DMS79 treated with DMSO at 0.1 percent for 48 hours (cell line): Measurements from ENCODE around the gene C20orf144.
A peak's percentile ranks its signal among the peaks of the same experiment; 100 is the strongest.

ENCODE experiments used
- DNase-seq: peaks from one replicate; lab custom pipeline; 2025; lab: John Stamatoyannopoulos, UW

C20orf144 gene

GRCh38 chr20:33677991-33678702, 16.0 kb downstream of the C20orf144 start:
- no peak for DNase-seq

GRCh38 chr20:33679758-33680485, 17.8 kb downstream of the C20orf144 start:
- DNase-seq: no peak

- no peak for DNase-seq
Measured at GRCh38 chr20:33680686-33681085, 18.6 kb downstream of the C20orf144 start.

- no peak for DNase-seq
Measured at GRCh38 chr20:33681288-33681687, 19.2 kb downstream of the C20orf144 start.

- no peak for DNase-seq
Measured at GRCh38 chr20:33681728-33682353, 19.7 kb downstream of the C20orf144 start.

GRCh38 chr20:33684533-33685327, 22.6 kb downstream of the C20orf144 start:
- DNase-seq: peak; percentile 46

GRCh38 chr20:33685328-33686099, 23.4 kb downstream of the C20orf144 start:
- peak; percentile 46 for DNase-seq

GRCh38 chr20:33686100-33686983, 24.2 kb downstream of the C20orf144 start, which contains the start of gene E2F1:
E2F1 (minus strand) TSS chr20:33686385; CDS start chr20:33686264, 121 bp downstream.
- DNase-seq: peak; percentile 89

GRCh38 chr20:33686984-33687366, 24.8 kb downstream of the C20orf144 start:
- DNase-seq: no peak

- DNase-seq: no peak
Measured at GRCh38 chr20:33687370-33687915, 25.3 kb downstream of the C20orf144 start.

GRCh38 chr20:33687993-33688937, 26.1 kb downstream of the C20orf144 start:
- no peak for DNase-seq

GRCh38 chr20:33688938-33689424, 26.9 kb downstream of the C20orf144 start:
- DNase-seq: no peak

GRCh38 chr20:33689493-33689892, 27.4 kb downstream of the C20orf144 start:
- DNase-seq: no peak

GRCh38 chr20:33689973-33690372, 27.8 kb downstream of the C20orf144 start:
- DNase-seq: no peak

- DNase-seq: no peak
Measured at GRCh38 chr20:33693289-33693688, 31.2 kb downstream of the C20orf144 start.

GRCh38 chr20:33693741-33694638, 31.9 kb downstream of the C20orf144 start:
- no peak for DNase-seq

- no peak for DNase-seq
Measured at GRCh38 chr20:33694639-33695012, 32.5 kb downstream of the C20orf144 start.

GRCh38 chr20:33696448-33696847, 34.3 kb downstream of the C20orf144 start:
- no peak for DNase-seq
